Measurements from ENCODE around the gene B4GALNT3. TPM values are rescaled to one million over a fixed set of nuclear protein-coding genes. Genes with fewer than 3 reads are reported as not detected.

Gene B4GALNT3
- total and polyA plus RNA-seq, 3 donors from 2014 or later, result 16.7 to 34.6 (median 24.3) TPM

DNA sequence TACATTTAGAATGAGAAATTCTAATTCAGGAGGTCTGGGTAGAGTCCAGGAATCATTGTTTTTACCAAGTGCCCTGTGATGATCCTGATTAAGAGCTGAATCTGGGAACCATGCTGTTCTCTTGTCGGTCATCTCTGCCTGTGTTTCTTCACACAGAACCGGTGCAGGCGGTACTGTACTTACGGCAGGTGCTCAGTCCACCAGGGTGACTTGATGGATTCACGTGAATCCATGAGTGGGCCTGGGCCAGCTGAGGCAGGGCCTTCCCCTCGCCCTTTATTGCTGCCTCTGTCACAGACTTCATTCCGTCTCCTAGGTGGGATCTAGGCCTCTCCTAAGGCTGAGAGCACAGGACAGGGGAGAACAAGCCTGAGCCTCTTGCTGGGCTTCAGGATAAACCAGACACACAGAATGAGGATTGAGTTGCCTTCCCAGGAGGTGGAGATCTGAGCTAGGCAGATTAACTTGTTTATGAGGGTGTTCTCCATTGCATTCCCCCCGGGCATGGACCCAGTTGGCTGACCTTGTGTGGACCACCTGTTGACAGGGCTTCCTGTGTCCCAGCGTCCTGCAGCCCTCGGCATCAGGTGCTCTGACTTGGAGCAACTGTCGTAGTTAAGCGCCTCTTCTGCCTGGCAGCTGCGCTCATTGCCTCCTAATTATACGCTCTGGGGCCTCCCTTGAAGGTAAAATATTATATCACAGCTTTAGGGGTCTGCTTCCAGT, 42.1 kb downstream of the B4GALNT3 start:
- H3K9me3 ChIP-seq, result no peaks in the 10 kb centered on the region
- TF ChIP-seq, protein P1, sequence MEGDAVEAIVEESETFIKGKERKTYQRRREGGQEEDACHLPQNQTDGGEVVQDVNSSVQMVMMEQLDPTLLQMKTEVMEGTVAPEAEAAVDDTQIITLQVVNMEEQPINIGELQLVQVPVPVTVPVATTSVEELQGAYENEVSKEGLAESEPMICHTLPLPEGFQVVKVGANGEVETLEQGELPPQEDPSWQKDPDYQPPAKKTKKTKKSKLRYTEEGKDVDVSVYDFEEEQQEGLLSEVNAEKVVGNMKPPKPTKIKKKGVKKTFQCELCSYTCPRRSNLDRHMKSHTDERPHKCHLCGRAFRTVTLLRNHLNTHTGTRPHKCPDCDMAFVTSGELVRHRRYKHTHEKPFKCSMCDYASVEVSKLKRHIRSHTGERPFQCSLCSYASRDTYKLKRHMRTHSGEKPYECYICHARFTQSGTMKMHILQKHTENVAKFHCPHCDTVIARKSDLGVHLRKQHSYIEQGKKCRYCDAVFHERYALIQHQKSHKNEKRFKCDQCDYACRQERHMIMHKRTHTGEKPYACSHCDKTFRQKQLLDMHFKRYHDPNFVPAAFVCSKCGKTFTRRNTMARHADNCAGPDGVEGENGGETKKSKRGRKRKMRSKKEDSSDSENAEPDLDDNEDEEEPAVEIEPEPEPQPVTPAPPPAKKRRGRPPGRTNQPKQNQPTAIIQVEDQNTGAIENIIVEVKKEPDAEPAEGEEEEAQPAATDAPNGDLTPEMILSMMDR (IDR thresholded peaks at IDR 0.05), result no peak
- no peak for TF ChIP-seq POLR2A (IDR thresholded peaks at IDR 0.05)
- 76 to 79% methylated on average over 9 to 14 of the region's 14 CpGs for WGBS, 2 donors
- H3K36me3 ChIP-seq (ENCODE audit: low read depth, missing control alignments), result no peaks in the 10 kb centered on the region
- no peak overlapping the region for H3K4me3 ChIP-seq
- H3K27ac ChIP-seq, result no peak overlapping the region
- no peak for DNase-seq
- intact Hi-C loops (cut with DNase I; ENCODE audit: low total_unique reads), result no loop called here
- no peaks in the 10 kb centered on the region for H3K4me1 ChIP-seq
- no peaks in the 10 kb centered on the region for H3K27me3 ChIP-seq

DNA sequence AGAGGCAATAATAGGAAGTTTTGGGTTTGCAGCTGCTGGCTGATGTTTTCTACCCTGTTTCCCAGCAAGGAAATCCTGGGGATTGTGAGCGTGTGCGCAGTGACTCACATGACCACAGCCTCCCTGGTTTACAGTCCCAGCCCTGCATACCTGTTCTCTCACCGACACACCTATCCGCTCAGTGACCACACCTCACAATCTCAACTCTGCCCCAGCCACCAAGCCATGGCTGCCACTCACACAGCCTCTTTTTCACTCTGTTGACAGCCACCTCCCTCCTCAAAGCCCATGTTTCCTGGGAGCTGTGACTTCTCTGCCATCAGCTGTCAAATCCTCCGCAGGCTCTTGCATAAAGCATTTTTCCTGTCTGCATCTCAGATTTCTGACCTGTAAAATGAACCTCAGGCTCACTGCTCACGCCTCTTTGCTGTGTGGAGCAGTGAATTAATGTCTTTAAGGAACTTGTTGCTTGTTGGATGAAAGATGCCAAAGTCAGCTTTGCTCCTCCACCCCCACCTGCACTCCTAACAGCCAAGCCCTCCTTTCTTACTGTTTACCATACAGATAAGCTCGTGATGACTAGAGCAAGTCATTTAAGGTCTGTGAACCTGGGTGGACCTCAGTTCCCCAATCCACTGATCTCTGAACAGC, 43.5 kb downstream of the B4GALNT3 start:
- Histone ChIP-seq H3K9me3 (no peaks in the 10 kb centered on the region), H3K36me3 (ENCODE audit: low read depth, missing control alignments) (no peaks in the 10 kb centered on the region), H3K27me3 (no peaks in the 10 kb centered on the region), H3K27ac (no peak overlapping the region), H3K4me3 (no peak overlapping the region), H3K4me1 (no peaks in the 10 kb centered on the region)
- no peak for TF ChIP-seq POLR2A (IDR thresholded peaks at IDR 0.05)
- TF ChIP-seq, protein P1 (IDR thresholded peaks at IDR 0.05), result no peak
- no peak for DNase-seq
- intact Hi-C loops (cut with DNase I; ENCODE audit: low total_unique reads), result no loop called here
- 72 to 76% methylated on average over 7 of the region's 7 CpGs for WGBS, 2 donors

DNA sequence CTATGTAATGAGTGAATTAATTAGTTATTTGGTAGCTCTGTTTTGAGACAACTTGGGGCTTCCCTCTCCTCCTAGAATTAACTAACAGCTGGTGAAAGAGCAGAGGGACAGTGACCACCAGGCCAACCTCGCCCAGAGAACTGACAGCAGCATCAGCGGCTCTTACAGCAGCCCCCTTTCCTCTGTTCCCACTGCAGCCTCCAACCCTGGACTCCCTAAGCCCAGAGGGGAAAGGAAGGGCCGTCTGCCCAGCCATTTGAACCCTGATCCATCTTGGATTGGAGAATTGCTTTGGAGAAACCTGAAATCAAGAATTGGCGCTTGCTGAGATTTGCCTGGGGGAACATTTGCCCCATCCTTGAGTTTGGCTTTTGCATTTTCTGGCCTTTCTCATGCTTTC, 45.5 kb downstream of the B4GALNT3 start:
- H3K36me3 ChIP-seq (ENCODE audit: low read depth, missing control alignments), result no peaks in the 10 kb centered on the region
- no peak for TF ChIP-seq POLR2A (IDR thresholded peaks at IDR 0.05)
- TF ChIP-seq, protein P1 (IDR thresholded peaks at IDR 0.05), result no peak
- H3K4me3 ChIP-seq, result no peak overlapping the region
- no peaks in the 10 kb centered on the region for H3K27me3 ChIP-seq
- 94 to 97% methylated on average over 4 of the region's 4 CpGs for WGBS, 2 donors
- H3K27ac ChIP-seq, result no peak overlapping the region
- H3K4me1 ChIP-seq, result no peaks in the 10 kb centered on the region
- no peak for DNase-seq
- intact Hi-C loops (cut with DNase I; ENCODE audit: low total_unique reads), result no loop called here
- H3K9me3 ChIP-seq, result no peaks in the 10 kb centered on the region

DNA sequence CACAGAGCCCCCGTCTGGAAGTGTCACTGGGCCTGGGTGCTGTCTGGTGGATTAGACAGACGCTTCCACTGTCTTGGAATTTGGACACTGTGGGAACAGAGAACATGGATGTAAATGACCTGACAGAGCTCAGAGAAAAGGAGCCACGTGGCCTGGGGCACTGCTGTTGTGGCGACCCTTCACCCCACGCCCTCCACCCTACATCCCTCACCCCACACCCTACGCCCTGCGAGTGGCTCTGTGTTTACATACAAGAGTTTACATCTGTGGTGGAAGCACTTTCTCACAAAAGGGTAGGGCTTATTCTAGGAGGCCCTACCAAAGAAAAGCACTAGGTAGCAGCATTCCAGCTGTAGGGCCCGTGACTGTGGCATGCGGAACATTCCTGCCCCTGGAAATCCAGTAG, 47.7 kb downstream of the B4GALNT3 start:
- Histone ChIP-seq H3K9me3 (no peaks in the 10 kb centered on the region), H3K4me1 (no peaks in the 10 kb centered on the region), H3K27me3 (no peaks in the 10 kb centered on the region), H3K4me3 (no peak overlapping the region), H3K27ac (no peak overlapping the region), H3K36me3 (ENCODE audit: low read depth, missing control alignments) (no peaks in the 10 kb centered on the region)
- intact Hi-C loops (cut with DNase I; ENCODE audit: low total_unique reads), result no loop called here
- WGBS, 2 donors, result 82 to 91% methylated on average over 9 of the region's 9 CpGs
- no peak for DNase-seq
- TF ChIP-seq, protein P1 (IDR thresholded peaks at IDR 0.05), result no peak
- no peak for TF ChIP-seq POLR2A (IDR thresholded peaks at IDR 0.05)
